C4-2B (cell line): ENCODE measurements around the gene ATP1B3.

Source experiments
- ZFX ChIP-seq: fragments of 450-650 bp; IDR thresholded peaks from 2 replicates; pipeline ENCODE4 v1.6.1; 2017
- TF ChIP-seq, protein P1 (sequence below): fragments of 450-650 bp; conservative IDR thresholded peaks from 2 replicates; pipeline ENCODE4 v1.5.1; 2017; ENCODE audit warnings: mild to moderate bottlenecking

- TF ChIP-seq, protein P1, sequence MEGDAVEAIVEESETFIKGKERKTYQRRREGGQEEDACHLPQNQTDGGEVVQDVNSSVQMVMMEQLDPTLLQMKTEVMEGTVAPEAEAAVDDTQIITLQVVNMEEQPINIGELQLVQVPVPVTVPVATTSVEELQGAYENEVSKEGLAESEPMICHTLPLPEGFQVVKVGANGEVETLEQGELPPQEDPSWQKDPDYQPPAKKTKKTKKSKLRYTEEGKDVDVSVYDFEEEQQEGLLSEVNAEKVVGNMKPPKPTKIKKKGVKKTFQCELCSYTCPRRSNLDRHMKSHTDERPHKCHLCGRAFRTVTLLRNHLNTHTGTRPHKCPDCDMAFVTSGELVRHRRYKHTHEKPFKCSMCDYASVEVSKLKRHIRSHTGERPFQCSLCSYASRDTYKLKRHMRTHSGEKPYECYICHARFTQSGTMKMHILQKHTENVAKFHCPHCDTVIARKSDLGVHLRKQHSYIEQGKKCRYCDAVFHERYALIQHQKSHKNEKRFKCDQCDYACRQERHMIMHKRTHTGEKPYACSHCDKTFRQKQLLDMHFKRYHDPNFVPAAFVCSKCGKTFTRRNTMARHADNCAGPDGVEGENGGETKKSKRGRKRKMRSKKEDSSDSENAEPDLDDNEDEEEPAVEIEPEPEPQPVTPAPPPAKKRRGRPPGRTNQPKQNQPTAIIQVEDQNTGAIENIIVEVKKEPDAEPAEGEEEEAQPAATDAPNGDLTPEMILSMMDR: no peak
- no peak for TF ChIP-seq ZFX
These were observed 76.2 kb downstream of the ATP1B3 start for GRCh38 chr3:141952611-141953010.
